ENCODE results near the gene DPP4. TPM values are rescaled to one million over a fixed set of nuclear protein-coding genes. Genes with fewer than 3 reads are reported as not detected.

DPP4 gene
- total and polyA plus RNA-seq, 2 of the 13 experiments (the other 11 are each of a cell fraction or from before 2014, with no cell fraction given): 39.4 to 109 TPM

GRCh38 chr2:162107361-162107901, 33.4 kb upstream of the DPP4 start (continued):
- TF ChIP-seq ZFP36 (IDR thresholded peaks at IDR 0.05; ENCODE audit: borderline replicate concordance, low read depth, low read length, partially characterized antibody) (no peak), ZNF598 (CRISPR knock-in tag; IDR thresholded peaks at IDR 0.05; ENCODE audit: borderline replicate concordance) (no peak), POLR2G (IDR thresholded peaks at IDR 0.05; ENCODE audit: low read depth, low read length) (no peak), U2AF2 (IDR thresholded peaks at IDR 0.05; ENCODE audit: low read depth, low read length) (no peak), ZNF761 (CRISPR knock-in tag; conservative IDR thresholded peaks at IDR 0.05) (no peak), BHLHE40 (IDR thresholded peaks at IDR 0.05; ENCODE audit: low read length) (no peak), CBFB (CRISPR knock-in tag; IDR thresholded peaks at IDR 0.05) (no peak), ZNF280D (CRISPR knock-in tag; IDR thresholded peaks at IDR 0.05) (no peak), ZBTB7A (CRISPR knock-in tag; IDR thresholded peaks at IDR 0.05) (no peak), ZNF383 (CRISPR knock-in tag; IDR thresholded peaks at IDR 0.05; ENCODE audit: borderline replicate concordance) (no peak), RFXANK (CRISPR knock-in tag; IDR thresholded peaks at IDR 0.05) (no peak), NFATC3 (CRISPR knock-in tag; IDR thresholded peaks at IDR 0.05) (no peak), SOX13 (IDR thresholded peaks at IDR 0.05) (peak; percentile 65; the same call in 1 of the 2 replicates), SOX13 (CRISPR knock-in tag; conservative IDR thresholded peaks at IDR 0.05 in 1 of 2, IDR thresholded peaks at IDR 0.05 in 1 of 2) (peak in 1 of 2 experiments; percentile 95; a peak in 2 of 4 replicates), TEAD3 (CRISPR knock-in tag; optimal IDR thresholded peaks at IDR 0.05; ENCODE audit: borderline replicate concordance) (peak; percentile 73), MYC (CRISPR knock-in tag; IDR thresholded peaks at IDR 0.05; ENCODE audit: borderline replicate concordance) (no peak), FLYWCH1 (CRISPR knock-in tag; IDR thresholded peaks at IDR 0.05) (no peak), ZSCAN21 (CRISPR knock-in tag; IDR thresholded peaks at IDR 0.05; ENCODE audit: borderline replicate concordance) (no peak), ZFAT (CRISPR knock-in tag; conservative IDR thresholded peaks at IDR 0.05) (no peak), ZNF749 (CRISPR knock-in tag; IDR thresholded peaks at IDR 0.05; ENCODE audit: borderline replicate concordance) (no peak), RELA (CRISPR knock-in tag; IDR thresholded peaks at IDR 0.05) (no peak), ZNF572 (CRISPR knock-in tag; IDR thresholded peaks at IDR 0.05) (no peak), U2AF1 (optimal IDR thresholded peaks at IDR 0.05; ENCODE audit: low read depth, low read length) (no peak), ZNF337 (CRISPR knock-in tag; IDR thresholded peaks at IDR 0.05; ENCODE audit: borderline replicate concordance, low read depth) (no peak), ZBTB21 (CRISPR knock-in tag; IDR thresholded peaks at IDR 0.05) (no peak), ZNF674 (CRISPR knock-in tag; IDR thresholded peaks at IDR 0.05; ENCODE audit: low read depth) (no peak)
- TF ChIP-seq, protein P1, sequence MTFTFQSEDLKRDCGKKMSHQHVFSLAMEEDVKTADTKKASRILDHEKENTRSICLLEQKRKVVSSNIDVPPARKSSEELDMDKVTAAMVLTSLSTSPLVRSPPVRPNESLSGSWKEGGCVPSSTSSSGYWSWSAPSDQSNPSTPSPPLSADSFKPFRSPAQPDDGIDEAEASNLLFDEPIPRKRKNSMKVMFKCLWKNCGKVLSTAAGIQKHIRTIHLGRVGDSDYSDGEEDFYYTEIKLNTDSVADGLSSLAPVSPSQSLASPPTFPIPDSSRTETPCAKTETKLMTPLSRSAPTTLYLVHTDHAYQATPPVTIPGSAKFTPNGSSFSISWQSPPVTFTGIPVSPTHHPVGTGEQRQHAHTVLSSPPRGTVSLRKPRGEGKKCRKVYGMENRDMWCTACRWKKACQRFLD (CRISPR knock-in tag; IDR thresholded peaks at IDR 0.05; ENCODE audit: borderline replicate concordance): no peak; the same call in 1 of the 2 replicates
- TF ChIP-seq, protein P2, sequence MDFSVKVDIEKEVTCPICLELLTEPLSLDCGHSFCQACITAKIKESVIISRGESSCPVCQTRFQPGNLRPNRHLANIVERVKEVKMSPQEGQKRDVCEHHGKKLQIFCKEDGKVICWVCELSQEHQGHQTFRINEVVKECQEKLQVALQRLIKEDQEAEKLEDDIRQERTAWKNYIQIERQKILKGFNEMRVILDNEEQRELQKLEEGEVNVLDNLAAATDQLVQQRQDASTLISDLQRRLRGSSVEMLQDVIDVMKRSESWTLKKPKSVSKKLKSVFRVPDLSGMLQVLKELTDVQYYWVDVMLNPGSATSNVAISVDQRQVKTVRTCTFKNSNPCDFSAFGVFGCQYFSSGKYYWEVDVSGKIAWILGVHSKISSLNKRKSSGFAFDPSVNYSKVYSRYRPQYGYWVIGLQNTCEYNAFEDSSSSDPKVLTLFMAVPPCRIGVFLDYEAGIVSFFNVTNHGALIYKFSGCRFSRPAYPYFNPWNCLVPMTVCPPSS (IDR thresholded peaks at IDR 0.05): no peak
